OCI-LY7 (cell line): Measurements from ENCODE around the gene SETD4. TPM values are rescaled to one million over a fixed set of nuclear protein-coding genes. Genes with fewer than 3 reads are reported as not detected.

ENCODE experiments used
- BruUV-seq: library from RNA; stranded (reverse); fragments of 400-500 nt; replicated peaks from 2 replicates; lab custom pipeline; 2021; lab: Mats Ljungman, UMichigan
- CTCF ChIA-PET: fragments of 300-600 bp; sonication (Branson Sonifier 250); formaldehyde crosslinking; loops from one replicate; lab custom pipeline; 2022; ENCODE audit warnings: antibody characterized with exemption; ENCODE audit not compliant: unreplicated experiment; lab: Charles Lee
- POLR2A ChIA-PET: fragments of 300-600 bp; sonication (Branson Sonifier 250); formaldehyde crosslinking; loops from one replicate; lab custom pipeline; 2022; ENCODE audit warnings: antibody characterized with exemption; lab: Charles Lee
- DNase-seq: peaks from one replicate; pipeline ENCODE4 v3.0.0-alpha.2; 2015; ENCODE audit warnings: low spot score
- H2AFZ ChIP-seq: fragments of 200-600 bp; sonication (generic), shearing (Covaris generic); 2 replicates; pipeline ENCODE4 v1.6.1; 2014; ENCODE audit warnings: mild to moderate bottlenecking, antibody characterized with exemption, low read length, moderate library complexity
- H3K27ac ChIP-seq: fragments of 200-600 bp; sonication (generic); 2 replicates; pipeline ENCODE4 v1.5.1; 2014; ENCODE audit warnings: mixed run types, low read depth, mild to moderate bottlenecking, moderate library complexity, low read length, inconsistent platforms; ENCODE audit not compliant: poor library complexity, severe bottlenecking
- H3K36me3 ChIP-seq: fragments of 200-600 bp; sonication (generic); 2 replicates; pipeline ENCODE4 v1.6.1; 2014; ENCODE audit warnings: mild to moderate bottlenecking, antibody characterized with exemption, low read length, moderate library complexity, mixed read lengths; ENCODE audit not compliant: insufficient read depth
- H3K4me1 ChIP-seq: fragments of 200-600 bp; sonication (generic); 2 replicates; pipeline ENCODE4 v1.5.1; 2014; ENCODE audit warnings: mild to moderate bottlenecking, low read length; ENCODE audit not compliant: insufficient read depth, poor library complexity, severe bottlenecking
- H3K4me2 ChIP-seq: fragments of 200-600 bp; sonication (generic); 2 replicates; pipeline ENCODE4 v1.6.1; 2014; ENCODE audit warnings: mild to moderate bottlenecking, low read length
- H3K4me3 ChIP-seq: fragments of 200-600 bp; sonication (generic); 2 replicates; pipeline ENCODE4 v1.5.1; 2014; ENCODE audit warnings: mild to moderate bottlenecking, low read depth, low read length; ENCODE audit not compliant: poor library complexity, severe bottlenecking
- H3K79me2 ChIP-seq: fragments of 200-600 bp; sonication (generic); 2 replicates; pipeline ENCODE4 v1.6.1; 2016; ENCODE audit warnings: low read depth, mild to moderate bottlenecking, low read length, moderate library complexity, mixed read lengths; ENCODE audit not compliant: insufficient read depth
- H3K9me2 ChIP-seq: fragments of 200-600 bp; sonication (generic); 2 replicates; pipeline ENCODE4 v1.6.1; 2016; ENCODE audit warnings: mild to moderate bottlenecking, low read length, mixed read lengths; ENCODE audit not compliant: insufficient read depth
- H3K9me3 ChIP-seq: fragments of 200-600 bp; sonication (generic); 2 replicates; pipeline ENCODE4 v1.6.1; 2014; ENCODE audit warnings: mild to moderate bottlenecking, mixed run types, low read length, mixed read lengths
- H4K20me1 ChIP-seq: fragments of 200-600 bp; sonication (generic); 2 replicates; pipeline ENCODE4 v1.6.1; 2014; ENCODE audit warnings: mild to moderate bottlenecking, antibody characterized with exemption, low read length, moderate library complexity, mixed read lengths; ENCODE audit not compliant: insufficient read depth
- EZH2phosphoT487 ChIP-seq: fragments of 200-600 bp; sonication (generic); IDR thresholded peaks from 2 replicates; pipeline ENCODE4 v1.6.1; 2018; ENCODE audit warnings: low read depth, borderline replicate concordance, mild to moderate bottlenecking, mixed run types, antibody characterized with exemption, low read length, moderate library complexity, mixed read lengths
- intact Hi-C: fragments of 100-400 bp; cut with micrococcal nuclease; formaldehyde crosslinking; loops from one replicate; pipeline ENCODE4 v1.10.0; 2022; ENCODE audit not compliant: unreplicated experiment
- total RNA-seq, 2 experiments: library from RNA; depleted of rRNA in 1 of 2; stranded (reverse); fragments of >200 nt in 1 of 2; shearing (Covaris generic) in 1 of 2; gene quantifications; 2 replicates each; pipeline ENCODE4 v1.2.3, GENCODE V29; 2014 to 2022
- TF ChIP-seq, protein P1 (sequence below): fragments of 200-600 bp; sonication (generic); conservative IDR thresholded peaks from 2 replicates; pipeline ENCODE4 v1.5.1; 2014; ENCODE audit warnings: mild to moderate bottlenecking, antibody characterized with exemption, low read length, moderate library complexity, mixed read lengths

The SETD4 gene
- total RNA-seq, 2 experiments from 2014 or later, result 19.1 to 28.1 TPM

DNA sequence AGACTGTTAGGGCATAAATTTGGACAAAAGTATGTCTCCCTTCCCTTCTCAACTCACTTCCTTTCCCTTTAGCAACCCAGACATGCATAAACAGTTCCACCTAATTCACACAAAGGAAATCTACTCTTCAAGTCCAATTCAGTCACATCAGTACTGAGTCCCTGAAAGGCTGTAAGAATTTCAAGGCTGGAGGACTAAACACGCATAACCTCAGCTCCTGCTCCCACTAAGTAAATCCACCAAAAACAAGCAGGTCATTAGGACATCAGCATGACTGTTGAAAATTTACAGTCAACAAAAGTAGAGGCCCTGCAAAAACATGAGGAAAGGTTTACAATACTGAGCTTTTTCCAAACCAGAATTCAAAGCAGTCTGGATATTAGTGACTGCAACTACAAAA is 18.4 kb downstream of the SETD4 start:
- CTCF ChIA-PET, result interaction anchor here (0.7 kb wide), 1 partner anchor 13 kb away, joined by 3 read pairs; no protein-coding TSS in a partner anchor
- Histone ChIP-seq H3K36me3 (peaks cover 67% of the 10 kb centered on the region), H3K9me3 (no peaks in the 10 kb centered on the region), H3K4me2 (no peak overlapping the region), H2AFZ (no peak overlapping the region), H3K9me2 (no peaks in the 10 kb centered on the region), H3K4me1 (no peaks in the 10 kb centered on the region), H3K27ac (no peak overlapping the region), H3K79me2 (no peaks in the 10 kb centered on the region), H3K4me3 (no peak overlapping the region), H4K20me1 (no peaks in the 10 kb centered on the region)
- TF ChIP-seq, protein P1, sequence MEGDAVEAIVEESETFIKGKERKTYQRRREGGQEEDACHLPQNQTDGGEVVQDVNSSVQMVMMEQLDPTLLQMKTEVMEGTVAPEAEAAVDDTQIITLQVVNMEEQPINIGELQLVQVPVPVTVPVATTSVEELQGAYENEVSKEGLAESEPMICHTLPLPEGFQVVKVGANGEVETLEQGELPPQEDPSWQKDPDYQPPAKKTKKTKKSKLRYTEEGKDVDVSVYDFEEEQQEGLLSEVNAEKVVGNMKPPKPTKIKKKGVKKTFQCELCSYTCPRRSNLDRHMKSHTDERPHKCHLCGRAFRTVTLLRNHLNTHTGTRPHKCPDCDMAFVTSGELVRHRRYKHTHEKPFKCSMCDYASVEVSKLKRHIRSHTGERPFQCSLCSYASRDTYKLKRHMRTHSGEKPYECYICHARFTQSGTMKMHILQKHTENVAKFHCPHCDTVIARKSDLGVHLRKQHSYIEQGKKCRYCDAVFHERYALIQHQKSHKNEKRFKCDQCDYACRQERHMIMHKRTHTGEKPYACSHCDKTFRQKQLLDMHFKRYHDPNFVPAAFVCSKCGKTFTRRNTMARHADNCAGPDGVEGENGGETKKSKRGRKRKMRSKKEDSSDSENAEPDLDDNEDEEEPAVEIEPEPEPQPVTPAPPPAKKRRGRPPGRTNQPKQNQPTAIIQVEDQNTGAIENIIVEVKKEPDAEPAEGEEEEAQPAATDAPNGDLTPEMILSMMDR, result no peak
- TF ChIP-seq EZH2phosphoT487, result no peak
- no TSS peak for BruUV-seq
- POLR2A ChIA-PET, result interaction anchor here (0.8 to 1.1 kb wide), 2 partner anchors 150 to 1159 kb away, joined by 3 to 6 read pairs; no protein-coding TSS in a partner anchor
- intact Hi-C loops, result no loop called here
- no peak for DNase-seq

DNA sequence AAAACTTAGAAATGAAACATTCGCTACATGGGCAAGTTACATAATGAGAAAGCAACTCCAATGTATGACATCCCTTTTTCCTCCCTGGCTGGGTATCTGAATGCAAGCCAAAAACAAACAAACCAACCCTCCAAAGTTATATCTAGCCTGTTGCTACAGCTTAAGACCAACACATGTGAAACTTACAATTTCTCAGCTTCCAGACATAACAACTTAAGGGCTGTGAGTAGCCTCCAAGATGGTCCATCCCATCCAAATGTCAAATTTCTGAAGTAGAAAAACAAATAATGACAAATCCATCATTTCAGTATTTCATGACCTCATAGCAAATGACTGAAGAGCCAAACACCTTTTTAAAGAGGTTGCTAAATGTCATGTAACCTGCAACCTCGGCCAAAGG is 19.9 kb downstream of the SETD4 start:
- no TSS peak for BruUV-seq
- Histone ChIP-seq H3K4me3 (no peak overlapping the region), H3K79me2 (no peaks in the 10 kb centered on the region), H4K20me1 (no peaks in the 10 kb centered on the region), H3K4me2 (no peak overlapping the region), H3K36me3 (peaks cover 61% of the 10 kb centered on the region), H3K4me1 (no peaks in the 10 kb centered on the region), H2AFZ (no peak overlapping the region), H3K9me2 (no peaks in the 10 kb centered on the region), H3K27ac (no peak overlapping the region), H3K9me3 (no peaks in the 10 kb centered on the region)
- no peak for DNase-seq
- TF ChIP-seq, protein P1, result no peak
- no peak for TF ChIP-seq EZH2phosphoT487
- POLR2A ChIA-PET, result interaction anchor here (0.6 kb wide), 1 partner anchor 17 kb away, joined by 3 read pairs; no protein-coding TSS in a partner anchor
- intact Hi-C loops, result no loop called here
- CTCF ChIA-PET, result no interaction called here

DNA sequence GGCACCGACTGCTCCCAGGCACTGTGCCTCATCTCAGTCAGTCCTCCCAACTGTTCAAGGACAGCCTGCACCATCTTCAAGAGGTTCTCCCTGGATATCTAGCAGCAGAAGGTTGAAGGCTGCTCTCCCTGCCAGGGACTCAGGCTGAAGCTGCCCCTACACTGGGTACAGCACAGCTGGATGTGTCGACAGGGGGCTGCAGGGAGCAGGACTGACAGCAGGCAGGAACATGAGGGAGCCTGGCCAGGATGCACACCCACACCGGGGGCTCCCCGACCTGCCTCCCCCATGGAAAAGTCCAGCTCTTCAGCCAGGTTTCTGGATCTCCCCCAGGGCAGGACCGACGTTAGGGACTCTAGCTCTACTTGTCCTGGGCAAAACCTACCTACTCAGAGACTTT is 20.5 kb downstream of the SETD4 start:
- H3K36me3 ChIP-seq, result peaks cover 56% of the 10 kb centered on the region
- CTCF ChIA-PET, result no interaction called here

More for the DNA sequence above, 20.5 kb downstream of the SETD4 start:
- intact Hi-C loops, result no loop called here
- no peak for DNase-seq
- no peaks in the 10 kb centered on the region for H3K4me1 ChIP-seq
- POLR2A ChIA-PET, result no interaction called here
- H3K79me2 ChIP-seq, result no peaks in the 10 kb centered on the region
- TF ChIP-seq, protein P1, result no peak
- TF ChIP-seq EZH2phosphoT487, result no peak
- no peak overlapping the region for H2AFZ ChIP-seq
- H4K20me1 ChIP-seq, result no peaks in the 10 kb centered on the region
- H3K27ac ChIP-seq, result no peak overlapping the region
- no peaks in the 10 kb centered on the region for H3K9me3 ChIP-seq
- no peaks in the 10 kb centered on the region for H3K9me2 ChIP-seq
- H3K4me2 ChIP-seq, result no peak overlapping the region
- no TSS peak for BruUV-seq
- no peak overlapping the region for H3K4me3 ChIP-seq
